ENCODE results near the gene PPP1R9B. TPM values are rescaled to one million over a fixed set of nuclear protein-coding genes. Genes with fewer than 3 reads are reported as not detected.

PPP1R9B gene
- total RNA-seq, 4 donors from 2014 or later = 20.2 to 46.3 (median 37.5) TPM

- Histone ChIP-seq H3K27me3 (no peaks in the 10 kb centered on the region), H3K4me3 (peak overlapping the region; percentile 76 to 91 (median 78)), H3K27ac (replicated peaks in 1 of 4) (peak overlapping the region; percentile 87 to 95 (median 94)), H3K4me1 (peaks cover 57 to 95% (median 89%) of the 10 kb centered on the region in 4 donors), H3K36me3 (peaks cover 3 to 16% (median 13%) of the 10 kb centered on the region in 4 donors), H3K9me3 (no peaks in the 10 kb centered on the region)
- TF ChIP-seq CTCF (IDR thresholded peaks at IDR 0.05) (no peak), EP300 (IDR thresholded peaks at IDR 0.05) (no peak), POLR2AphosphoS5 (IDR thresholded peaks at IDR 0.05) (no peak)
- no CpG with 5 or more reads among the region's 30 CpGs for WGBS
- intact Hi-C loops (cut with DNase I) = loop anchor here (5.0 kb wide), 1 partner anchor 37 kb away; no protein-coding TSS in a partner anchor
- DNase-seq (ENCODE audit: extremely low spot score) = no peak
Measured at GRCh38 chr17:50149091-50149416, 1.4 kb downstream of the PPP1R9B start.

- DNase-seq (ENCODE audit: extremely low spot score) = no peak
- H3K4me3 ChIP-seq = peak overlapping the region; percentile 76 to 91 (median 78)
- 0% methylated on average over 8 of the region's 25 CpGs for WGBS
- H3K4me1 ChIP-seq = peaks cover 51 to 94% (median 85%) of the 10 kb centered on the region in 4 donors
- peak overlapping the region; percentile 87 to 95 (median 94) for H3K27ac ChIP-seq (replicated peaks in 1 of 4)
- no peaks in the 10 kb centered on the region for H3K9me3 ChIP-seq
- H3K36me3 ChIP-seq = peaks cover 9 to 22% (median 19%) of the 10 kb centered on the region in 4 donors
- intact Hi-C loops (cut with DNase I) = loop anchor here (5.0 kb wide), 1 partner anchor 36 kb away; no protein-coding TSS in a partner anchor
- H3K27me3 ChIP-seq = no peaks in the 10 kb centered on the region
- TF ChIP-seq POLR2AphosphoS5 (IDR thresholded peaks at IDR 0.05) = no peak
- TF ChIP-seq POLR2A (IDR thresholded peaks at IDR 0.05; ENCODE audit: low read depth) = no peak
- TF ChIP-seq EP300 (IDR thresholded peaks at IDR 0.05) = no peak
- TF ChIP-seq CTCF (IDR thresholded peaks at IDR 0.05) = peak; percentile 12 to 27 (median 22)
Measured at GRCh38 chr17:50148226-50149090, 2.0 kb downstream of the PPP1R9B start.

- Histone ChIP-seq H3K27me3 (no peaks in the 10 kb centered on the region), H3K36me3 (peaks cover 15 to 28% (median 25%) of the 10 kb centered on the region in 4 donors), H3K4me3 (peak overlapping the region; percentile 76 to 91 (median 78)), H3K9me3 (no peaks in the 10 kb centered on the region), H3K27ac (replicated peaks in 1 of 4) (peak overlapping the region; percentile 87 to 95 (median 94)), H3K4me1 (peaks cover 47 to 94% (median 82%) of the 10 kb centered on the region in 4 donors)
- intact Hi-C loops (cut with DNase I) = loop anchor here (5.0 kb wide), 1 partner anchor 36 kb away; no protein-coding TSS in a partner anchor
- DNase-seq (ENCODE audit: extremely low spot score) = no peak
- WGBS = 6% methylated on average over 5 of the region's 5 CpGs
- TF ChIP-seq EP300 (IDR thresholded peaks at IDR 0.05) (no peak), POLR2AphosphoS5 (IDR thresholded peaks at IDR 0.05) (no peak), POLR2A (IDR thresholded peaks at IDR 0.05; ENCODE audit: low read depth) (no peak), CTCF (IDR thresholded peaks at IDR 0.05) (no peak)
Measured at GRCh38 chr17:50147841-50148225, 2.6 kb downstream of the PPP1R9B start.

- H3K9me3 ChIP-seq = no peaks in the 10 kb centered on the region
- DNase-seq (ENCODE audit: extremely low spot score) = no peak
- TF ChIP-seq POLR2A (IDR thresholded peaks at IDR 0.05; ENCODE audit: low read depth) = no peak
- TF ChIP-seq POLR2AphosphoS5 (IDR thresholded peaks at IDR 0.05) = no peak
- TF ChIP-seq CTCF (IDR thresholded peaks at IDR 0.05) = no peak
- no peak for TF ChIP-seq EP300 (IDR thresholded peaks at IDR 0.05)
- peaks cover 39 to 94% (median 82%) of the 10 kb centered on the region in 4 donors for H3K4me1 ChIP-seq
- H3K36me3 ChIP-seq = peaks cover 23 to 36% (median 32%) of the 10 kb centered on the region in 4 donors
- peak overlapping the region; percentile 87 to 95 (median 94) for H3K27ac ChIP-seq (replicated peaks in 1 of 4)
- no peaks in the 10 kb centered on the region for H3K27me3 ChIP-seq
- WGBS = 32% methylated on average over 10 of the region's 15 CpGs
- intact Hi-C loops (cut with DNase I) = loop anchor here (5.0 kb wide), 1 partner anchor 35 kb away; no protein-coding TSS in a partner anchor
- H3K4me3 ChIP-seq = peak overlapping the region; percentile 76 to 91 (median 78)
Measured at GRCh38 chr17:50146927-50147665, 3.4 kb downstream of the PPP1R9B start.

Measured in esophagus muscularis mucosa (tissue), 4 donors.